Activated naive CD8-positive, alpha-beta T cell treated with anti-CD3 and anti-CD28 coated beads, Interleukin-2, amount 50 U/mL, for 16 hours (primary cell): Measurements from ENCODE around the gene GPR150.
A peak's percentile ranks its signal among the peaks of the same experiment; 100 is the strongest.
"Not testable (repeated sequence)": the region's sequence is repeated elsewhere in the genome, so short reads cannot be mapped to it uniquely, and the experiment has no call there.

ENCODE experiments used
- DNase-seq: peaks from one replicate; pipeline ENCODE4 v3.0.0-alpha.2; 2020; ENCODE audit warnings: low read depth, low spot score

GPR150 gene

DNA sequence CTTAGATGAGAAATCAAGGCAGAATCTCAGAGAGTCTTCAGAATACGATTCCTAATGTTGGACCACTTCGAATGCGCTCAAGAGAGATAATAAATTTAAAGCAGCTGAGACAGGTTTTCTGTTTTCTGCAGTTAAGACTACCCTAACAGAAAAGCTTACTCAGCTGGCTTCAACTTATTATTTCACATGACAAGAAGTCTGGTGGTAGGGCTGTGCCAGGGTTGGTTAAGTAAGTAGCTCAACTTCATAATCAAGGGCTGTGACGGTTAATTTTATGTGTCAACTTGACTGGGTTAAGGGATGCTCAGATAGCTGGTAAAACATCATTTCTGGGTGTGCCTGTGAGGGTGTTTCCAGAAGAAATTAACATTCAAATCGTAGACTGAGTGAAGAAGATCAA, 3.8 kb downstream of the GPR150 start:
- DNase-seq: no peak

DNA sequence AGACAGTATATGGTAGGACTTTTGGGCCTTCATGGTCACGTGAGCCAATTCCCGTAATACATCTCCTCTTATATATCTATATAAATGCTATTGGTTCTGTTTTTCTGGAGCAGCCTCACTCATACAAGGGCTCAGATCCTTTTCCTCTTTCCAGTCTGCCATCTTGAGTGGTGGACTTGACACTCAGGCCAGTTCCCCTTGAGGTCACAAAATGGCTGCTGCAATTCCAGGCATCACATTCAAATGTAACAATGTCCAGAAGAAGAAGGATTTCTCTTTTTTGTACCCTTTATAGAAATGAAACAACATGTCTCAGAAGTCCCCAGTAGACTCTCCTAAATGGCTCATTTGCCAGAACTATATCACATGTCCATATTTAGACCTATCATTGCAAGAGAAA, 4.5 kb downstream of the GPR150 start:
- no peak for DNase-seq

DNA sequence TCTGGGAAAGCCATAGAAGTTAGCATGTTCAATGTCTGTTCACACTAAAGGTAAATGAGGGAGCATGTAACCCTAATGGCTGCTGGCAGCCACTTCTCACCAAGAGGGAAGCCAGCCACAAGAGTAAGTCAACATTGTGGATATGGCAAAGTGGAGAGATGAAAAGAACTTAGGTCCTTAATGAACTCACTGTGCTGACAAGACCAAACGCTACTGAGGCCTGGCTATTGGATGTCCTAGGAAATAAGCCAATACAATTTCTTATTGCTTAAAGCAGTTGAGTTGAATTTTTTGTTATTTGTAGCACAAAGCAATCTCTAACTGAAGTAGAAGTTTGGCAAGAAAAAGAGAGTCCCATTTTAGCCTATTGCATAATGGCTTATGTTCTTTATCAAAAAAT, 6.8 kb downstream of the GPR150 start:
- DNase-seq: no peak

DNA sequence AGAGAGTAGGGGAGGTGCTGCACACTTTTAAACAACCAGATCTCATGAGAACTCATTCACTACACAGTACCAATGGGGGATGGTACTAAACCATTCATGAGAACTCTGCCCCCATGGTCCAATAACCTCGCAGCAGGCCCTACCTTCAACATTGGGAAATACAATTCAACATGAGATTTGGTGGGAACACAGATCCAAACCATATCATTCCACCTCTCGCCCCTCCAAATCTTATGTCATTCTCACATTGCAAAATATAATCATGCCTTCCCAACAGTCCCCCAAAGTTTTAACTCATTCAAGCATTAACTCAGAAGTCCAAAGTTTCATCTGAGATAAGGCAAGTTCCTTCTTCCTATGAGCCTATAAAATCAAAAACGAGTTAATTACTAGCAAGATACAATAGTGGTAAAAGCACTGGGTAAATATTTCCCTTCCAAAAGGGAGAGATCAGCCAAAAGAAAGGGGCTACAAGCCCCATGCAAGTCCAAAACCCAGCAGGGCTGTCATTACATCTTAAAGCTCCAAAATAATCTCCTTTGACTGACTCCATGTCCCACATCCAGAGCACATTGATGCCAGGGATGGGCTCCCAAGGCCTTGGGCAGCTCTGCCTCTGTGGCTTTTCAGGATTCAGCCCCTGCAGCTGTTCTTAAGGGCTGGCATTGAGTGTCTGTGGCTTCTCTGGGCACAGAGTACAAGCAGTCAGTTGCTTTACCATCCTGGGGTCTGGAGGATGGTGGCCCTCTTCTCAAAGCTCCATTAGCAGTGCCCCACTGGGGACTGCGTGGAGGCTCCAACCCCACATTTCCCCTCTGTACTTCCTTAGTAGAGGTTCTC, 8.3 kb downstream of the GPR150 start:
- DNase-seq: no peak

DNA sequence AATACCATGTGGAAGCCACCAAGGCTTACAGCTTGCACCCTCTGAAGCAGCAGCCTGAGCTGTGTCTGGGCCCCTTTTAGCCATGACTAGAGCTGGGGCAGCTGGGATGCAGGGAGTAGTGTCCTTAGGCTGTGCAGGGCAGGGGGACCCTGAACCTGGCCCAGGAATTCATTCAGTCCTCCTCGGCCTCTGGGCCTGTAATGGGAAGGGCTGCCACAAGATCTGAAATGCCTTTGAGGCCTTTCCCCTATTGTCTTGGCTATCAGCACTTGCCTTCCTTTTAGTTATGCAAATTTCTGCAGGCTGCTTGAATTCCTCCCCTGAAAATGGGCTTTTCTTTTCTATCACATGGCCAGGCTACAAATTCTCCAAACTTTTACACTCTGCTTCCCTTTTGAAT, 9.0 kb downstream of the GPR150 start:
- DNase-seq: no peak

DNA sequence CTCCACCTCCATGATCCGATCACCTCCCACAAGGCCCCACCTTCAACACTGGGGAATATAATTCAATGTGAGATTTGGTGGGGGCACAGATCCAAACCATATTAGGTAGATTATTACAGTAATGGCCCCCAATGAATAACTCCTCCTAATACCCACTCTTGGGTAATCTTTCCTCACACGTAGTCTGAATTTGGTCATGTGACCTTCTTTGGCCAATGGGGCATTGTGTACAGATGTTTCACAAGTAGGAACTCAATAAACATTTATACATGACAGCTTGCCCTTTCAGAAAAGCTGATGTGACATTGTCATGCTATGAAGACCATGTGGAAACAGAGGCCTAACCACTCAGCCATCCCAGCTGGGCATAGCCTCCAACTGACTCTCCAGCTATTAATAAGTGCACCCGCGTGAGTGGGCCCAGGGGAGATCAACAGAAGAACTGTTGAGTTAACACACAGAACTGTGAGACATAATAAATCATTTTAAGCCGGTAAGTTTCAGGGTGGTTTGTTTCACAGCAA, 10.6 kb downstream of the GPR150 start:
- DNase-seq: no peak

DNA sequence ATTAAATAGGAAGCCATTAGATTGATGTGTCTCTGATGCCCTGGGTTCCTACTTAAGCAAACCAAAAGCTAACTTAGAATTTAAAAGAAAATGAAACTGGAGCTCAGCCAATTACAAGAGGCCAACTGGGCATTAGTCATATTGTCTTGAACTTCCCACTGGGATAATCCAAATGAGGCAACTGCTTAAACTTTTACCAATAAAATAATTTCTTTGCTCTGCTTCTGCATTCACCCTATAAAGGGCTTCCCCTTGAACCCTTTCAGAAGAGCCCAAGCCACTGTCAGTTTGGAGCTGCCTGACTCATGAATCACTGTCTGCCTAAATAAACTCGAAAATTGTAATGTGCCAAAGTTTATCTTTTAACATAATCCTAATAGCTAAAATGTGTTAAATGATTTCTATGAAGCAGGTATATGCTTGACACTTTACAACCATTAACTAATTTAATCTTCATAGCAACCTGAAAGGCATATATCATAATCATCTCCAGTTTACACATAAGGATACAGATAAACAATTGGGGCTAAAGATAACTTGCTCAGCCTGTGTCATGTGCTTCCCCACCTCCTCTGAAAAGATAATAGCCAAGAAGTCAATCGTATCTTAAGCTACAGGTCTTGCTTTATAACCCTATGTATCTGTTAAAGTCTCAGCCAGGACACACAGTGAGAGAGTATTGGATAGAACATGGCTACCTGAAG, 11.5 kb downstream of the GPR150 start:
- no peak for DNase-seq

DNA sequence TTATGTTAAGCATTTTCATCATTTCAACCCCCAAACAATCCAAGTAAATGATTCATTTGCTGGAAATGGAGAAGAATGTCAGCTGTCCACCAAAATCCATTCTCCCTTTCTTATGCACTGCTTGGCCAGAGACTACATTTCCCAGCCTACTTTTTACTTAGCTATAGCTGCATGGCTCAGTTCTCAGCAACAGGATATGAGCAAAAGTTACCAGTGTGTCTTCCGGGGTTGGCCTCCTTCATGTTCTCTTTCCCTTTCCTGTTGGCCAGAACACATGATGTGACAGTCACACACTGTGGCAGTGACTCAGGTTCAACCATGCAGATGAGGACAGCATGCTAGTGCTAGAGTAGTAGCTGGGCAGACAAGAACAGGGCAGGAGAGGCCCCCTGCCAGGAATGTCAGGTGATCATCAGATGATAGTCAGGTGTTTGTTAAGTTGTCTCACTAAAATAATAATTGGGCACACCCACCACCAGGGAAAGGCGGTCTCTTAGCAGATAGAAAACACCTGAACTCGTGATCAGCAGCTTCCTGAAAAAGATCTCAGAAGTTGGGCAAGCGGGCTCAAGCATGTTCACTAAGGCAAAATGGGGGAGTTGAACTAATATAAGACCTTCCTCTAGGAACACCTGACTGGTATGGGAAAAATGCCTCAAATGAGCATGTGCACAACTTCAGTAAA, 12.2 kb downstream of the GPR150 start:
- DNase-seq: peak; percentile 40

DNA sequence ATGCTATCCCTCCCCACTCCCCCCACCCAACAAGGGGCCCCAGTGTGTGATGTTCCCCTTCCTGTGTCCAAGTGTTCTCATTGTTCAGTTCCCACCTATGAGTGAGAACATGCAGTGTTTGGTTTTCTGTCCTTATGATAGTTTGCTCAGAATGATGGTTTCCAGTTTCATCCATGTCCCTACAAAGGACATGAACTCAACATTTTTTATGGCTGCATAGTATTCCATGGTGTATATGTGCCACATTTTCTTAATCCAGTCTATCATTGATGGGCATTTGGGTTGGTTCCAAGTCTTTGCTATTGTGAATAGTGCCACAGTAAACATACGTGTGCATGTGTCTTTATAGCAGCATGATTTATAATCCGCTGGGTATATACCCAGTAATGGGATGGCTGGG, 13.1 kb downstream of the GPR150 start:
- DNase-seq: not testable (repeated sequence)

DNA sequence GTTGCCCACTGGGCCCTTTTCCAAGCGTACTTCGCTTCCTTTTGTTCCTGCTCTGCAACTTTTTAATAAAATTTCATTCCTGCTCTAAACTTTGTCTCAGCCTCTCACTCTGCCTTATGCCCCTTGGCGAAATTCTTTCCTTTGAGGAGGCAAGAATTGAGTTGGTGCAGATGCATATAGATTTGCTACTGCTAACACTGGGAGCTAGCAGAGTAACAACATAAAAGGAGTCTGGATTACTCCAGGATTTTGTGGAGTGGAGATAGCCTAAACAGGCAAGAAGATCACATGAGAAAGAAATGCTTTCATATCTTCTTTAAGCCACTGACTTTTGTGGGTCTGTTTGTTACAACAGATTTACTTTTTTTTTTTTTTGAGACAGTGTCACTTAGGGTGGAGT, 13.8 kb downstream of the GPR150 start:
- DNase-seq: no peak

DNA sequence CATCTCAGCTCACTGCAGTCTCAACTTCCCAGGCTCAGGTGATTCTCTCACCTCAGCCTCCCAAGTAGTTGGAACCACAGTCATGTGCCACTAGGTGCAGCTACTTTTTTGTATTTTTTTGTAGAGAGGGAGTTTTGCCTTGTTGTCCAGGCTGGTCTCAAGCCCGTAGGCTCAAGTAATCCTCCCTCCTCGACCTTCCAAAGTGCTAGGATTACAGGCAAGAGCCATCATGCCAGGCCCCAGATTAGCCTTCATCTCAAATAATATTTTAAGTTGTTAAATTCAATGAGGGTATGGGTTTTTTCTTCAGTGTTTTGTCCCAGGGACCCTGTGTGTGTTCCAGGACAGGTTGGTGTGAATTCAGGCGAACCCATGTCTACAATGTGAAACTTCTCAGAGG, 14.2 kb downstream of the GPR150 start:
- no peak for DNase-seq

DNA sequence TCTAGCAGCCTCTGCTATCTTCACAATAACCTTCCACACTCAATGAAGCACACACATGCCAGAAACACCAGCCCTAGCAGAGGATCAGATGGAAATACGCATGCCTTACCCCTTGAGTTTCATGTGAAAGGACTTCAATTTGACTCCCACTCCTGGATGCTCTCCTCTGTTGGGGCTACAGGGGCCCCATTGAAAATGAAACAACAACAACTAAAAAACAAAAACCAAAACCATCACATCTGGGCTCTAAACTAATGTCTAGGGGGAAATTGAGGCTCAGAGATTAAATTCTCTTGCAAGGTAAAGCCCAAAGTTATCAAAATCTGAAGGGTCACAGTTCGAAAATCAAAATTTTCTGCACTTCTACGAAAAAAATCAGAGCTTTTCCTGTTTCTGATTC, 18.7 kb downstream of the GPR150 start:
- DNase-seq: no peak

DNA sequence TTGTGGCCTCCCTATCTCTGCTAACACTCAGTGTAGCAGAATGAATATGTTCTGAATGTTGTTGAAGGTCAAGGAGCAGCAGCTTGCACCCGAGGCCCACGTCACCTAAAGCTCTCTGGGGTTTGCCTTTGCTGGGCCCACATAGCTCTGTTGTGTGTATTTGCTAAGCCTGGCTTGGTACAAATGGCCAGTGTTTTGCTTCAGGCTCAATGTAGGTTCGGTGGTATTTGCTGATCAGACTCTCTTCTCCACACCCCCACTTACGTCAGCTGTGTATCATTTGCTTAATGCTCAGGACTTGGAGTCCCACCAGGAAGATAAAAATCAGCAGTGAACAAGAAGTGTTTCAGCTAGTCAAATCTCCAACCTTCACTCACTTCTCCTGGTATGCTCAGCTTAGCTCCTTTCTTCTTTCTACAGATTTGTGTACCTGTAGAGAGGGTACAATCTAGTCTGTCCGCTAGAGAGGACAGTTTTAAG, 21.9 kb downstream of the GPR150 start:
- no peak for DNase-seq

DNA sequence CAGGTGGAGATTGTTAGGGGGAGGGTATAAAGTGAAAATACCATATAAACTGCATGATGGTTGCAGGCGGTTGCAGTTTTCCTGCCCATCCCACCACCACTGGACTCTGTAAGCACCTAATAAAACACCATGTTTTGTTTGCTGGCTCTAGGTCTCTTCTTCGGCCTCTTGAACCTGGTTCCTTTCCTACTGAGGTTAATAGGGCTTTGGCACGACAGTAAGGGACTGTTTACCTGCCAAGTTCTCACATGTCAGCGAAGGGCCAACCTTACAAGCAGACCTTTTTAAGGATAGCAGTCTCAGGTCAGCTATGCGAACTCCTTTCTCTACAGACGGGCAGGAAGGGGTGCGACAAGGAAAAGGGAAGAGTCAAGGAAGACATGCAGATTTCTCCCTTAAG, 23.3 kb downstream of the GPR150 start:
- no peak for DNase-seq

DNA sequence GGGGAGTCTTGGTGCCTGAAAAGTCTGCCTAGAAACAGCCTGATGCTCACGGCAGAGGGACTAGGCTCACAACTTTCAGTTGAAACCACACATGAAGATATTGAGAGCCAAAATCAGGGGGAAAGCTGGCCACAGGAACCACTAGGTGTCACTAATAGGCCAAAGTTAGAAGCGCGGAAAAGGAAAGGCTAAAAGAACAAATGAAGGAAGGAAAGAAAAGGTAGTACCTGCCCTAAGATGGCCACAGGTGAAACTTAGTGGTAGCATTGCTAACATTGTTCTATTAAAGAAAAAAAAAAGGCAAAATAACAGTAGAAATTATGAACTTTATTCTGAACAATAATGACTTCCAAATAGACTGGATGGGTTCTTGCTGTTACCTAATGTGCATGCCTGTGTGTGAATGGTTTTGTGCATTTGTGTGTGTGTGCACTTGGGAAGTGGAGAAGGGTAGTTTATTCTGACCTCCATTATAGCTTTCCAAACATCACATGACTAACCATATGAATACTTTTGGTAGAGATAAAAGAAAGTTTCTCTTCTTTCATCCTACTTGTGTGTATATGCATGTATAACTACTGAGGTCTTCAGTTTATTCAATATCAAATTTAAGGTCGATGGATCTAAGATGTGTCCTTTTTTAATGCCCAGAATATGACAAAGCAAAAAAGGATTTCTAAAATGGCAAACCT, 24.6 kb downstream of the GPR150 start:
- no peak for DNase-seq

DNA sequence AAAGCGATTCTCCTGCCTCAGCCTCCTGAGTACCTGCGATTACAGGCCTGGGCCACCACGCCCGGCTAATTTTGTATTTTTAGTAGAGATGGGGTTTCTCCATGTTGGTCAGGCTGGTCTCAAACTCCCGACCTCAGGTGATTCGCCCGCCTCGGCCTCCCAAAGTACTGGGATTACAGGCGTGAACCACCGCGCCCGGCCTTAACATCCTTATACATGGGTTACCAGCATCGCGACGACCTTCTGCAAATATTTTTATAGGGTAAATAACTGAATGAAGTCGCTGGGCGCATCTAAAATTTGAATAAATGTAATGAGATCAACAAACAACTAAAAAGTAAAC, 26.3 kb downstream of the GPR150 start:
- DNase-seq: not testable (repeated sequence)

DNA sequence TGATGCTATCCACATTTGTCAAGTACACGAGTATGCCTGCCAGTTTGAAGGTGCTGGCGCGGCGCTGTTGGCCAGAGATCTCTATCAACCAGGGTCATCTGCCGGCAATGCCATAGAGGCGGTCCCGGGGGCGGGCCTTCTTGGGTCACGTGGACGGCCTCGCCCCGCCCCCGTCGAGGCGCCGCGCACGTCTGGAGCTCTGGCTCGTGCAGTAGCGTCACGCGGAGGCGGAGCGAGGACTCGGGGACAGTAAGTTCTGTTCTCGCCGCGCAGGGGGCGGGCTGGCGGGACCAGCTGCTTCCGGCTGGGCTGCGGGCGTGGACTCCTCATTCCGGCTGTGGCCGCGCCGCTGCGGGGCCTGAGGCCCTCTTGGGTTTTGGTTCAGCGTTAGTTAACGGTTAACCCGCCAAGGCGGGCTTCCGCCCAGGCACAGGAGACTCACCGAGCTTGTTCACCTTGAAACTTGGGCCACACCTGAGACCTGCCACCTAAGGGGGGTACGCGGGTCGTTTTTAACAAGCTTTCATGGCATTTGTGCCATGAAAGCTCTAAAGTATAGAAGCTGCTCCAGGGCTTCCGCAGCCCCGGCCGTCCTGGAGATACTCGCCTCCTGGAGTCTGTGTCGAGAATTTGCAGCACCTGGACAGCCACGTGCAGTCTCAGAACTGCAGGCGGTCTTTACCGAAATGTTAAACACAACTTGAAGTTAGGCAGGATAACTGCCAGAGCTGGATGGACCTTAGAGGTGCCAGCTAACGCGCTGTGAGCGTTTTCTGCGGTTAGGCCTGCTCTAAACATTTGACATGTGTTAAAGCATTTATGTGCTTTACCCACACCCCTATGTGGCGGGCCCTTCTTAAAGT, 26.9 kb downstream of the GPR150 start, which contains the start of gene RFESD:
TSS of gene RFESD (plus strand) at position 209 of the 863 bp plus-strand sequence. CDS start 5,495 bp downstream, outside the sequence.
- peak; percentile 87 for DNase-seq

DNA sequence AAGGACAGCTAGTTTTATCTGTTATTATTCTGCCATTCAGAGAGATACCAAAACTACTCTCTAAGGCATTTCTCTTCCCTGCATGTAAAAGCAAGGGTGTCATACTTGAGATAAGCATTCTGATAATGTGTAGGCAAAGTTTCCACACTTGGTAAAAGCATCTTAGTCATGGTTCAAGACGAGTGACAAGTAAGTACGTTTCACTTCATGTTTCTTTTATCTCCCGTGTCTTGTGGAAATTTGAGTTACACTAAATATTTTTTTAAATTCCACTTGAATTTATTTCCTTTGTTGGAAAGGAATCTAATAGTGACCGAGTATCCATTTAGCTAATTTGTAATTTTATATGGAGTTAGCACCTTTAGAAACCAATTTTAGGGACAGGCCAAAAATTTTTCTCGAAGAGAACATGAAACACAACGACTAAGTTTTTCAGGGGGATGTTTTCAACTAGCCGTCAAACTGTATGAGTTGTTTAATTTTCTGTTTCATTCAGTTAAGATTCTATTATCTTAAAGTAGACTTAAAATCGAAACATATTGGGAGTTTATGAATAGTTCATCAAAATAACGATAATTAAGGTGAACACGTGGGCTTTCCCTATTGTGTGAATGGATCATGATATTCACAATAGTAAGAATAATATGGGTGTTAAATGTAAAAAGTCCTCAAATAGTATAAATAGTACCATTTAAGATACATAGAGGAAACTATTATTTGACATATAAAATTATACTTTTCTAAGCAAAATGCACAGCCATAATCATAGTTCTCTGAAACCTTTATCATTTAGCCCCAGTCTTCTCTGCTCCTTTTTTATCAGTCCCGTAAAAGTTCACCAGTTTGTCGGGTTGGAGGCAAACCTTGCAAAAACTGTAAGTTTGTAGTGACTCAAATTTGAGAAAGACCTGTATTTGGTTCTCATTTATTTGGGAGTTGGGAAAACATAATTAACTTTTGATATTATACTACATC, 28.3 kb downstream of the GPR150 start:
- DNase-seq: no peak

DNA sequence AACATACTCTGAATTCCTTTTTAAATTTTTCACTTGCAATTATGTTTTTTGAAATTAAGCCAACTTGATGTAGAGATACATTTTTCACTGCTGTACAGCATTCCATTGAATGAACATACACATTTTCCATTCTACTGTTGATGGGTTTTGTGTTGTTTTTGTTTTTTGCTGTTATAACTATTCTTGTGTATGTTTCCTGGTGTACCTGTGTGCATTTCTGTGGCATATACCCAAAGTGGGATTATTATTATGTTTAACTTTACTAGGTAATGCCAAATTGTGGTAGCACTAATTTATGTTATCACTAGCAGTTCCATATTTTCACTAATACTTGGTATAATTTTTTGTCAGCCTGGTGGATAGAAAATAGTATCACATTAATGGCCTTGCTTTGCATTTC, 29.4 kb downstream of the GPR150 start:
- no peak for DNase-seq
